Stimulated activated CD8-positive, alpha-beta memory T cell treated with anti-CD3 and anti-CD28 coated beads, Interleukin-12 subunit alpha, Interleukin-12 subunit beta, amount 100 ng/mL, for 24 hours (primary cell): ENCODE measurements around the gene PARN.
"Not testable (repeated sequence)": the region's sequence is repeated elsewhere in the genome, so short reads cannot be mapped to it uniquely, and the experiment has no call there.

Source experiments
- DNase-seq: peaks from one replicate; pipeline ENCODE4 v3.0.0-alpha.2; 2020; ENCODE audit errors: extremely low read depth

Gene PARN

GRCh38 chr16:14574698-14575415 is 55.2 kb downstream of the PARN start:
- DNase-seq = not testable (repeated sequence)

- DNase-seq = no peak
Observed at GRCh38 chr16:14572535-14572934, 57.5 kb downstream of the PARN start.

- no peak for DNase-seq
Observed at GRCh38 chr16:14569213-14569612, 60.8 kb downstream of the PARN start.

- DNase-seq = no peak
Observed at GRCh38 chr16:14566599-14566998, 63.5 kb downstream of the PARN start.

GRCh38 chr16:14565688-14566025 is 64.4 kb downstream of the PARN start:
- DNase-seq = no peak

- no peak for DNase-seq
Observed at GRCh38 chr16:14564861-14565687, 65.0 kb downstream of the PARN start.

- no peak for DNase-seq
Observed at GRCh38 chr16:14564323-14564722, 65.7 kb downstream of the PARN start.

GRCh38 chr16:14562691-14563491 is 67.2 kb downstream of the PARN start:
- no peak for DNase-seq

- no peak for DNase-seq
Observed at GRCh38 chr16:14560523-14560922, 69.5 kb downstream of the PARN start.

GRCh38 chr16:14559809-14560241 is 70.2 kb downstream of the PARN start:
- DNase-seq = no peak

GRCh38 chr16:14553447-14553846 is 76.6 kb downstream of the PARN start:
- no peak for DNase-seq

GRCh38 chr16:14549789-14550153 is 80.3 kb downstream of the PARN start:
- DNase-seq = no peak

- no peak for DNase-seq
Observed at GRCh38 chr16:14548933-14549788, 80.9 kb downstream of the PARN start.

- no peak for DNase-seq
Observed at GRCh38 chr16:14545346-14545884, 84.6 kb downstream of the PARN start.

GRCh38 chr16:14544846-14545245 is 85.2 kb downstream of the PARN start:
- not testable (repeated sequence) for DNase-seq

- DNase-seq = no peak
Observed at GRCh38 chr16:14539631-14540030, 90.4 kb downstream of the PARN start.

- no peak for DNase-seq
Observed at GRCh38 chr16:14539156-14539555, 90.9 kb downstream of the PARN start.

- DNase-seq = no peak
Observed at GRCh38 chr16:14538604-14539003, 91.5 kb downstream of the PARN start.

- DNase-seq = no peak
Observed at GRCh38 chr16:14531613-14532012, 98.4 kb downstream of the PARN start.

GRCh38 chr16:14531101-14531500 is 99.0 kb downstream of the PARN start:
- DNase-seq = no peak

- no peak for DNase-seq
Observed at GRCh38 chr16:14530046-14530445, 100.0 kb downstream of the PARN start.
